Small intestine (tissue), 7 donors: ENCODE measurements around the gene CADPS. TPM values are rescaled to one million over a fixed set of nuclear protein-coding genes. Genes with fewer than 3 reads are reported as not detected.
"Not testable (repeated sequence)": the region's sequence is repeated elsewhere in the genome, so short reads cannot be mapped to it uniquely, and the experiment has no call there.

Experiments
- DNase-seq, 2 donors: peaks; one replicate each; pipeline versions ENCODE4 v3.0.0 to v3.0.0-alpha.2; 2013
- FAIRE-seq: peaks from 2 replicates; lab custom pipeline; 2012; peaks lifted over from hg19 to GRCh38; lab: Jason Lieb, UNC
- H3K27ac ChIP-seq, 3 donors: one replicate each; pipeline ENCODE4 v1.5.1; 2013; ENCODE audit warnings: low read length in 2 of 3, mild to moderate bottlenecking in 2 of 3, control low read depth in 1 of 3, inconsistent platforms in 1 of 3, low read depth in 1 of 3, moderate library complexity in 1 of 3
- H3K27me3 ChIP-seq, 3 donors: one replicate each; pipeline ENCODE4 v1.6.1; 2013; ENCODE audit warnings: low read length in 3 of 3, inconsistent platforms in 1 of 3; ENCODE audit not compliant: control insufficient read depth in 3 of 3, insufficient read depth in 3 of 3
- H3K36me3 ChIP-seq, 3 donors: one replicate each; pipeline ENCODE4 v1.6.1; 2013; ENCODE audit warnings: low read length in 3 of 3, inconsistent platforms in 1 of 3, low read depth in 1 of 3, mild to moderate bottlenecking in 1 of 3, moderate library complexity in 1 of 3; ENCODE audit not compliant: control insufficient read depth in 3 of 3, insufficient read depth in 2 of 3
- H3K4me1 ChIP-seq, 3 donors: one replicate each; pipeline ENCODE4 v1.6.1; 2013; ENCODE audit warnings: low read length in 2 of 3, inconsistent platforms in 1 of 3, low read depth in 1 of 3, mild to moderate bottlenecking in 1 of 3, moderate library complexity in 1 of 3; ENCODE audit not compliant: control insufficient read depth in 3 of 3, insufficient read depth in 2 of 3
- H3K4me3 ChIP-seq, 3 donors: one replicate each; pipeline ENCODE4 v1.5.1; 2013; ENCODE audit warnings: low read length in 3 of 3, control low read depth in 1 of 3, inconsistent platforms in 1 of 3, low read depth in 1 of 3, mild to moderate bottlenecking in 1 of 3, moderate library complexity in 1 of 3
- H3K9me3 ChIP-seq, 2 donors: one replicate each; pipeline ENCODE4 v1.6.1; 2013; ENCODE audit warnings: low read depth in 1 of 2, low read length in 1 of 2; ENCODE audit not compliant: control insufficient read depth in 2 of 2, insufficient read depth in 1 of 2
- WGBS, 3 donors: extraction: QIAGEN DNeasy Blood & Tissue Kit; methylation state at CpG; one replicate each; pipeline ENCODE4 v1.1.7; 2013; 5-methylcytosine and 5-hydroxymethylcytosine counted together
- polyA plus RNA-seq, 4 donors: library from polyadenylated mRNA; stranded (reverse) in 3 of 4; unstranded in 1 of 4; fragments of 200-250 nt in 3 of 4; fragments of 120-200 nt in 1 of 4; gene quantifications; one replicate each; pipeline versions ENCODE4 v1.2.1 to v1.2.3, GENCODE V29; 2013
- donor health status: healthy with polysubstance abuse.
- donor health status: control.
- donor health status: control.
- donor health status: Bipolar disorder and iron deficiency.
- donor health status: healthy.

The CADPS gene
- polyA plus RNA-seq, 4 donors, result 1.9 to 9.3 (median 6.0) TPM

DNA sequence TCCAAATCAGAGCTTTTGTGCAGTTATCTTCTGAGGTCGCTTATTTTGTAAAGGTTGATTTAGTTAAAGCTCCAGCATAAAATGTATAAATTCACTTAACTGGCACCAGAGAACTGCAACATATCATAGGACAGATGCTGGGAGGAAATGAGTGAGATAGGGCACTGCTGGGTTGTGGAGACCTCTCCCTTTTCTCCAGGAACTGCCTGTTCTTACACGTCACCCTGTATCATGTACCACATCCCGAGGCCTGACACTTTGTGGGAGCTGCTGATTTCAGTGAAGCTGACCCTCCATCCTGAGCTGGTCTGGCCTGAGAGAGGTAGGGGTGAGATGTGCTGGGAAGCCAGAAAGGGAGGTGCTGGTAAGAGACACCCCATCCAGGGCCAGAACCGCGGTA lies 288.0 kb downstream of the CADPS start:
- no peak for FAIRE-seq
- H3K27me3 ChIP-seq, result no peaks in the 10 kb centered on the region
- no peak overlapping the region for H3K4me3 ChIP-seq
- no peaks in the 10 kb centered on the region for H3K36me3 ChIP-seq
- 90 to 97% (median 93%) methylated on average over 5 of the region's 5 CpGs for WGBS, 3 donors
- H3K9me3 ChIP-seq, result no peaks in the 10 kb centered on the region
- H3K27ac ChIP-seq, result no peak overlapping the region
- no peaks in the 10 kb centered on the region for H3K4me1 ChIP-seq
- no peak for DNase-seq

DNA sequence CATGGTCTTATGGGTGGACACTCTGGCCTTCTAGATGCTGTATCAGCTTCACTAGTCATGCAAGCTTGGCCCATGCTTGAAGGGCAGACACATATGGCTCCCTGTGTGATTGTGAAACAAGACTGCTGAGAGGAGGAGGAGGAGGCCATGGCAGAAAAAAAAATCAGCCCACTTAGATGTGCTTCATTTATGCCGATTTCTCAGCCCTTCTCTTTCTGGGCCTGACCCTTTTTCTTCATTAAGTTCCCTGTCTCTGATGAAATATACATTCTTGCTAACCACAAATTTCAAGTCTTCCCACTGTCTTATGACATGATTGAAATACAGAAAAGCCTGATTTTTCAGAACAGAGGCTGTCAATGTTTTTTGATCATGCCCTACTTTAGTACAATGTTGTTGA lies 288.9 kb downstream of the CADPS start:
- Histone ChIP-seq H3K4me1 (no peaks in the 10 kb centered on the region), H3K36me3 (no peaks in the 10 kb centered on the region), H3K27ac (no peak overlapping the region), H3K9me3 (no peaks in the 10 kb centered on the region), H3K4me3 (no peak overlapping the region), H3K27me3 (no peaks in the 10 kb centered on the region)
- FAIRE-seq (no peak), DNase-seq (no peak)
- 71 to 85% (median 84%) methylated on average over 1 of the region's 1 CpG for WGBS, 3 donors

DNA sequence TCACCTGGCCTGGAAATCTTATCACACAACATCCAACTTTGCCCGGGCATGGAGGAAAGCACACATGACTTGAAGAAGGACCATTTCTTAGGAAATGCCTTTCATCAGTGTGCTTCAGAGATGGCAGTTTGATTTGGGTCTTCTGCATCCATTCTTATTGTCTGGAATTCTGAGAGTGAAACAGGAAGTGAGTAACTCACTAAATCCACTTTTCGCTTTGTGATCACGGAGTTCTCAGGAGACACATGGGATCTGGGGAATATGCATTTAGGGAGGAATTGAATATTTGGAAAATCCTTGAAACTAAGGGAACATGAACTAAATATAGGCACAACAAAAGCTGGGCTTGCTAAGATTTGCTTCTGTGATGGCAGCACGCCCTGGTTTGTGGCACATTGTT lies 289.4 kb downstream of the CADPS start:
- H3K4me3 ChIP-seq, result no peak overlapping the region
- H3K4me1 ChIP-seq, result no peaks in the 10 kb centered on the region
- FAIRE-seq (no peak), DNase-seq (no peak)
- no peaks in the 10 kb centered on the region for H3K9me3 ChIP-seq
- H3K27ac ChIP-seq, result no peak overlapping the region
- H3K36me3 ChIP-seq, result no peaks in the 10 kb centered on the region
- H3K27me3 ChIP-seq, result no peaks in the 10 kb centered on the region
- WGBS, 3 donors, result 58 to 76% (median 59%) methylated on average over 4 of the region's 4 CpGs

DNA sequence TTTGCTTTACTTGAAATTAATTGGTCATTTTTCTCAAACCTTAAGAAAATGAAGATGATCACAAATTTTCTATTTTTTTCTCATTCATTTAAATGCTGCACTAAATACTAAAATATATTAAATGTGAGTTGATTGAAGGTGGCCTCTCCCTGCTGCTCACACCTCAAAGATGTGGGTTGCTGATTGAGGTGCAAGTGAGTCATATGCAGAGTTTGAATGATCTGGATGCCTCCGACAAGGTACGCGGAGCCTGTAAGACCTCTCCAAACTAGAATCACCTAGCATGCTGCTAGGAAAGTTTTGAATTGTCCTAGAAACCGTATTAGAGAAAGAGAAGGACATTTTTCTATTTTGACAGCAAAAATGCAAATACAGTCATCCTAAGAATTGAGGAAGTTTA lies 290.6 kb downstream of the CADPS start:
- Histone ChIP-seq H3K9me3 (peaks cover 0 to 3% of the 10 kb centered on the region in 2 donors), H3K4me1 (no peaks in the 10 kb centered on the region), H3K27me3 (no peaks in the 10 kb centered on the region), H3K4me3 (no peak overlapping the region), H3K27ac (no peak overlapping the region), H3K36me3 (no peaks in the 10 kb centered on the region)
- WGBS, 3 donors, result 81 to 95% (median 90%) methylated on average over 4 of the region's 4 CpGs
- FAIRE-seq, result no peak
- DNase-seq, result no peak

DNA sequence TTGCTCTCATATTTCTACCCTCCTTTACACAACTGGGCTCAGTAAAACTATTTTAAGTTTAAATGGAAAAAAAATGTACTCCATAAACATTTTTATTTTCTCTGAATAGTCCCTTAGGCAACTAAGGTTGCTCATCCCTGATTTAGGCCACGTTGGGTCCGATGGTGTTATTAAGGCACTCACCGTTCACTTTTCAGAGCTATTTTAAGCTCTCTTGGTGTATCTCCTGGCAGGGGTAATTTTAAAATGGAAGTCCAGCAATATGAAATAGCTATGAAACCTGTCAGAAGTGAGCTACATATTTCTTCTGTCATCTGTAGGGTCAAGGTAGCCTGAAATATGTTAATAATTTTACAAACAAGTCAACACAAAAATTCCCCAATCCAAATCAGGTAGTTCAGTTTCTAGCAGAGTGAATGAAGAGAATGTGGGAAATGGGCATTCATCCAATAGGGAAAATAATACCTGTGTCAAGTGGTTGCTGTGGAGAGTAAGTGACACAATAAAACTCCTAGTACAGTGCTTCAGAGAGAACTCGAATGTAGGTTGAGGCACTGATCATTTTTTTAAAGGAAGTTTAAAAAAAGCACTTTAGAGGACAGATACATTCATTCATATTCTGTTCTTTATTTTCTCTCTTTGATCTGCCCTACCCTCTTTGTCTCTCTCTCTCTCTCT lies 292.6 kb downstream of the CADPS start:
- Histone ChIP-seq H3K27me3 (no peaks in the 10 kb centered on the region), H3K4me3 (no peak overlapping the region), H3K36me3 (no peaks in the 10 kb centered on the region), H3K27ac (no peak overlapping the region), H3K4me1 (no peaks in the 10 kb centered on the region), H3K9me3 (peaks cover 0 to 6% of the 10 kb centered on the region in 2 donors)
- 65 to 80% (median 67%) methylated on average over 4 of the region's 4 CpGs for WGBS, 3 donors
- DNase-seq, result no peak
- no peak for FAIRE-seq

DNA sequence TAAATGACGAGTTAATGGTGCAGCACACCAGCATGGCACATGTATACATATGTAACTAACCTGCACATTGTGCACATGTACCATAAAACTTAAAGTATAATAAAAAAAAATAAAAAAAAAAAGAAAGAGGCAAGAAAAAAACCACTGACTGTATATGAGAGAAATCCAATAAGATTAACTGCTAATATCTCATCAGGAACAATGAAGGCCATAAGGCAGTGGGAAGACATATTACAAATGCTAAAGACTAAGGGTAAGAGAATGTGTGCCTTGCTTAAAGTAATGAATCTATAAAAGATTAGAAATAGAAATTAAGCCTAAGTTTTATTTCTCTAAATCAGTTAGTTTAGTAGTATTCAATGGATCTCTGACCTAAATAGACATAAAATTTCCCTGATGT lies 294.7 kb downstream of the CADPS start:
- not testable (repeated sequence) for H3K4me1 ChIP-seq, H3K9me3 ChIP-seq, H3K4me3 ChIP-seq, DNase-seq, H3K27me3 ChIP-seq, H3K36me3 ChIP-seq, H3K27ac ChIP-seq, FAIRE-seq
- 70 to 77% (median 71%) methylated on average over 1 of the region's 1 CpG for WGBS, 3 donors

DNA sequence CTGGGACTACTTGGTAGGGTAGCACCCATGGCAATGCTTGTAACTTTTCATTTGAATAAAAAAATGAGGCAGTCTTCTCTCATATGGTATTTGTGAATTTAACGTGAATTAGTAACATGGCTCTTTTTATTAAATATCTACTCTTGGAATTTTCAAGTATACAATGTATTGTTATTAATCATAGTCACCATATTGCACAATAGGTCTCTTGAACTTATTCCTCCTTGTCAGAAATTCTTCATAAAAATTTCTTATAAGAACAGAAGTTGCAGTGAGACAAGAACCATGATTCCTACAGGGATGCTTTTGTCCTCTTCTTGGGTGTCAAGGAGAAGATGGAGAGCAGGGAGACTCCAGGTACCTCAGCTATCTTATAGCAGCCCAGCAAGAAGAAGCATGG lies 298.1 kb downstream of the CADPS start:
- no peaks in the 10 kb centered on the region for H3K4me1 ChIP-seq
- no peak overlapping the region for H3K4me3 ChIP-seq
- no peaks in the 10 kb centered on the region for H3K36me3 ChIP-seq
- H3K27ac ChIP-seq, result no peak overlapping the region
- DNase-seq (no peak), FAIRE-seq (no peak)
- no peaks in the 10 kb centered on the region for H3K27me3 ChIP-seq
- H3K9me3 ChIP-seq, result peaks cover 0 to 6% of the 10 kb centered on the region in 2 donors
- 82 to 92% (median 90%) methylated on average over 1 of the region's 1 CpG for WGBS, 3 donors

DNA sequence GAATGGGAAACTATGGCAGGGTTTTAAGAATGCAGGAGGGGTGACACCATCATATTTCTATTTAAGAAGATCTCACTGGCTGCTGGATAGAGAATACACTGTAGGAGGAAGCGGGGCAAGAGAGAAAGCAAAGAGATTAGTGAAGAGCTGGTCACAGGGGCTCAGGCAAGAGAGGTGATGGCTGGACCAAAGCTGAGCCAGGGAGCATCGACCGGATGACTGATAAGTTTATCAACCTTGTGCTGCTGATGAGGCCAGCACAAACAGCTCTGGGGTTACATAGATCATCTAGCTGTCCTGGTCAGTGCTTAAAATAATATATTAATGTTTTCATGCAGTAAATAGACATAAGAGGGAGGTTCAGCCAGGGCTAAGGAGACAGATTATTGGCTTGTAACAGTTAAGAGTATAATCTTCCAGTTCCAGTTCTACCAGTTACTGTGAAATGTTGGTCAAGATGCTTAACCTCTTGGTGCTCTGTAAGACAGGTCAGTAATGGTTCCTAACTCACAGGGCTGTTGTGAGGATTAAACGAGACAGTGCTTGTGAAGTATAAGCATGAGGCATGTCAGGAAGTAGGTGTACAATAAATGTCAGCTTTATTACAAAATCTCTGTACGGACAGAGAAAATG lies 300.8 kb downstream of the CADPS start:
- no peak overlapping the region for H3K4me3 ChIP-seq
- no peaks in the 10 kb centered on the region for H3K27me3 ChIP-seq
- no peak overlapping the region for H3K27ac ChIP-seq
- H3K9me3 ChIP-seq, result peaks cover 0 to under 1% of the 10 kb centered on the region in 2 donors
- 63 to 76% (median 69%) methylated on average over 5 of the region's 5 CpGs for WGBS, 3 donors
- no peaks in the 10 kb centered on the region for H3K36me3 ChIP-seq
- FAIRE-seq, result no peak
- DNase-seq, result no peak
- no peaks in the 10 kb centered on the region for H3K4me1 ChIP-seq
